HG03135 (cell line): ENCODE data around the gene NEB.

ENCODE experiments used
- ATAC-seq: cut with Tn5 transposase; IDR thresholded peaks from one replicate; pipeline ENCODE4 v1.9.1; 2021; ENCODE audit warnings: mild to moderate bottlenecking, moderate library complexity; ENCODE audit not compliant: unreplicated experiment

NEB gene

DNA sequence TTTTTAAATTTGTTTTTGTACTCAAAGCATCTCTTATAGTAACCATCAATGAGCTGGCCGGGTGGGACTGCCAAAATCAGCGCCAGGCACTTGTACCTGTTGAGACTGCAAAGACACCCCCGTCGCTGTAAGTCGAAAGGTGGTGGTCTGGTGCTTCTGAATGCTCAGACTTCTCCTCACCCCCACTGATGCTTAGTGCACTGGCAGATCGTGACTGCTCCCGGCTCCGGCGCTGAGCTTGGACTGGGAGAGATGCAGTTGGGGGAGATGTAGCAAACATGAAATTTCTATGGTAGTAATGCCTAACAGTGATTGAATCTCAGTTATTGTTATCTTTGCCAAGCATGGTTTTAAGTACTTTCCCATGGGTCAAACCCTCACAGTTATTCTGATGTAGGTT is 244.0 kb downstream of the NEB start:
- no peak for ATAC-seq

- ATAC-seq = no peak
These were observed 248.2 kb downstream of the NEB start for GRCh38 chr2:151486053-151486452.

DNA sequence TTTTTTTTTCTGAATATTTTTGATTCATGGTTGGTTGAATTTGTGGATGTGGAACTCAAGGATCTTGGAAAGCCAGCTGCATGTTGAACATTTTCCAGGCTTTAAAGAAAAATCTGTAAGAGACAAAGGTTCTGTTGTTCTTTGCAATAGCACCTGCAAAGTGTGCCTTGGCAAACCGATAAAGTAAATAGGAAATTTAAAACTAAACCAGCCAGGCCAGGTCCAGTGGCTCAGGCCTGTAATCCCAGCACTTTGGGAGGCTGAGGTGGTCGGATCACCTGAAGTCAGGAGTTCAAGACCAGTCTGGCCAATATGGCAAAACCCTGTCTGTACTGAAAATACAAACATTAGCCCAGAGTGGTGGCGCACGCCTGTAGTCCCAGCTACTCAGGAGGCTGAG is 250.2 kb downstream of the NEB start:
- ATAC-seq = no peak

DNA sequence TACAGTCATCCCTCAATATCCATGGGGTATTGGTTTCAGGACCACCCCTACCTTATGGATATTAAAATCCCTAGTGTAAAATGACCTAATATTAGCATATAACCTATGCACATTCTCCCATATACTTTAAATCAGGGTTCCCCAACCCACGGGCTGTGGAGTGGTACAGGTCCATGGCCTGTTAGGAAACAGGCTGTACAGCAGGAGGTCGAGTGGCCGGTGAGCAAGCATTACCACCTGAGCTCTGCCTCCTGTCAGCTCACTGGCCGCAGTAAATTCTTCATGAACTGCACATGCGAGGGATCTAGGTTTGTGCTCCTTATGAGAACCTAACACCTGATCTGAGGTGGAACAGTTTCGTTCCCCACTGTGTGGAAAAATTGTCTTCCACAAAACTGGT is 250.7 kb downstream of the NEB start:
- no peak for ATAC-seq

DNA sequence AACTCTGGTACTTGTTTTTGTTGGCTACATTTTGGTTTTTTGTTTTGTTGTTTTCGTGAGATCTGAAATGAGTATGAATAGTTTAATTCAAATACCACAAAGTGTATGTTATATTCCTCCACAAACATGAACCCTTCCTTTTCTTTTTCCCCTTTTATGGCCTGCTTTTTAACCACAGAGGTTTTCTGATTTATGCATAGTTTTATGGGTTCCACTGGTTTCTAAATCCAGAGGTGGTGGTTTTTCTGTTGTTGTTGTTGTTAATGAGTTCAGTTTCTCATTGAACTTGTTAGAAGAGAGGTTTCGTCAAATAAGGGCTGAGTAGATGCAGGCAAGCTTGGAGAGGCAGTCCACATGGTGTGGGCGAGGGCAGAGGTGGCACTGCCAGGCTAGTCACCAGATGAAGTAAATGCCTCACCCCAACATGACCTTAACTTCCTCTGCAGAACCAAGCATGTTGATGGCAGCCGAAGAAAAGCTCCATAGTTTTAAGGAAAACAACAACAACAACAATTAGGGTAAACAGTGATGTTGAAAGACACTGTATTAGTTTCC is 252.0 kb downstream of the NEB start:
- no peak for ATAC-seq

- ATAC-seq = no peak
These were observed 252.5 kb downstream of the NEB start for GRCh38 chr2:151481744-151482143.

DNA sequence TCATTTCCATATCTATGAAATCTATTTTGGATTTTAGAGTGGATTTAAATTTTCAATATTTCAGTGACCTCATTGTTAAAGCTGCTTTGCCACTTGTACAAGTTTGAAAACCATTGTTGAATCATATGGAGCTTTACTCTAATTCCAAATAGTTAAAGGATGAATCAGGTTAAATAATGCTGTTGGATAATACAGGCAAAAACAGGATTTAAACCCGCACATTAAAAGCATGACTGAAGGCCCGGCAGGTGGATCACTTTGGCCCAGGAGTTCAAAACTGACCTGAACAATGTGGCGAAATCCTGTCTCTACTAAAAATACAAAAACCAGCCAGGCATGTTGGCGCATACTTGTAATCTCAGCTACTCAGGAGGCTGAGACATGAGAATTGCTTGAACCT is 256.3 kb downstream of the NEB start:
- no peak for ATAC-seq

DNA sequence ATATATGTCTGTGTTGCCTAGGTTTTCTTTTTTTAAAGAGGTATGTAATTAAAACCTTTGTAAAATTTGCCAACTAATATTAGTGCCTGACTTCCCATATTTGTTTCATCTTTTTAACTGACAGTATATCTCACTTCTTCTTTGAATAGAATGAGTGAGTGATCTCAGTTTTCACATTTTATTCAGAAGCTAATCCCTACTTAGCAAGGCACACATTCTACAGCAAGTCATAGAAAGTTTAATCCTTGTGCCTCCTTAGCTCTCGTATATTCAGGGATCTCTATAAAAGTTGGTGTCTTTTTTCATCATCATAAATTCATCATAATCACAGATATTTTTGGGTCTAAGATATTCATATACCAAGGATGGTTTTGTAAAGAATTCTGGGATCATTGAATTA is 258.0 kb downstream of the NEB start:
- no peak for ATAC-seq

- no peak for ATAC-seq
These were observed 259.2 kb downstream of the NEB start for GRCh38 chr2:151475071-151475470.

DNA sequence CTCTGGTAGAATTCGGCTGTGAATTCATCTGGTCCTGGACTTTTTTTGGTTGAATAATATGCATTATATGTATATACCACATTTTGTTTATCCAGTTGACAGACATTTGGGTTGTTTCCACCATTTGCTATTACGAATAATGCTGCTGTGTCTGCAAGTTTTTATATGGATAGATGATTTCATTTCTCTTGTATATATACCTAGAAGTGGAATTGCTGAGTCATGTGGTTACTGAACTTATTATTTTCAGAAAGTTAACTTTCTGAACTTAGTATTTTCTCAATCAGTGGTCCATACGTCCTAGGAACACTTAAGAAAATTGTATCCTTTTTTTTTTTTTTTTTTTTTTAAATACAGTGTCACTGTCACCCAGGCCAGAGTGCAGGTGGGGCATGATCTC is 261.3 kb downstream of the NEB start:
- ATAC-seq = no peak

- no peak for ATAC-seq
These were observed 263.7 kb downstream of the NEB start for GRCh38 chr2:151470556-151470955.

DNA sequence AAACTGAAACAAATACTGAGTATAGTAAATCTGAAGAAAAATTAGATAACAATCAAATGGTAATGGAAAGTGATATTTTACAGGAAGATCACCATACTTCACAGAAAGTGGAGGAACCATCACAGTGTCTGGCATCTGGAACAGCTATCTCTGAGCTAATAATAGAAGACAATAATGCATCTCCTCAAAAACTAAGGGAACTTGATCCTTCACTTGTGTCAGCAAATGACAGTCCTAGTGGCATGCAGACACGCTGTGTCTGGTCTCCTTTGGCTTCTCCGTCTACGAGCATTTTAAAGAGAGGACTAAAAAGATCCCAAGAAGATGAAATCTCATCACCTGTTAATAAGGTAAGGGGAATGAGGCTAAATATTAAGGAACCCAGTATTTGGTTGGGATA is 268.5 kb downstream of the NEB start:
- no peak for ATAC-seq

DNA sequence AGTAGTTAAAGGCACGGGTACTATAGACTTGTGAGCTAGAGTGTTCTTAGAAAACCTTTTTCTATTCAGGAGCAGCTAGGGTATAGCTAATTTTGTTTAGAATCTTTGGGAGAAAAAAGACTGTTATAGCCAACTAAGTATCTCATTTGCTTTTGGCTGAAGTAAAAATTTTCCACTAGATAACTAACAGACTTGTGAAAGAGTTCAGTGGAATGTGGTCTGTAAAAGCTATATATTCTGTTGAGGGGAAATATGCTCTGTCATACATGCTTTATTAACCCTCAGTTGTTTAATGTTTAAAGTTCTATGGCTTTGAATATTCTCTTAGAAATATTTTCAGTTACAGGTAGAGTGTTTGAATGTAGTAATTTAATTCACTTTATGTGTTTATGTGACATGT is 274.9 kb downstream of the NEB start:
- ATAC-seq = no peak

GRCh38 chr2:151439127-151439526 is 295.1 kb downstream of the NEB start:
- no peak for ATAC-seq

DNA sequence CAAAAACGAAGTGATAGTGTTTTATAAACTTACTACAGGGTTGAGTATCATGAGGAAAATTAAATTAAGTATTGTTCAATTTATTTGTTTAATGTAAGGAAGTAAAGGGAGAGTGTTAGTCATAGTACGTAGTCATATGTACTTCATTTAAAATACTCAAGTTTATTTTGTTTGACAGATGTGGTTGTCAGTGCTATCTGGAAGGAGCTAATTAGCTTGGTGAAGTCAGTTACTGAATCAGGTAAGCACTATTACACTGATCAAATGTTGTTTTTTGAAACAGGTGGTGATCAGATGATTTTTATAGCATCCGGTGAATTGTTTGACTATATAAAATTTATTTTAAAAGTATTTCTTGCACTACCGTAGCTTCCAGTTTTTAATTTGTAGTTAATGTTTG is 295.8 kb downstream of the NEB start:
- ATAC-seq = no peak

- ATAC-seq = no peak
These were observed 296.6 kb downstream of the NEB start for GRCh38 chr2:151437630-151438029.
